Measurements from ENCODE around the gene NR3C1. TPM values are rescaled to one million over a fixed set of nuclear protein-coding genes. Genes with fewer than 3 reads are reported as not detected.

The NR3C1 gene
- total RNA-seq, 1 experiment from 2014 or later: 12.7 TPM

DNA sequence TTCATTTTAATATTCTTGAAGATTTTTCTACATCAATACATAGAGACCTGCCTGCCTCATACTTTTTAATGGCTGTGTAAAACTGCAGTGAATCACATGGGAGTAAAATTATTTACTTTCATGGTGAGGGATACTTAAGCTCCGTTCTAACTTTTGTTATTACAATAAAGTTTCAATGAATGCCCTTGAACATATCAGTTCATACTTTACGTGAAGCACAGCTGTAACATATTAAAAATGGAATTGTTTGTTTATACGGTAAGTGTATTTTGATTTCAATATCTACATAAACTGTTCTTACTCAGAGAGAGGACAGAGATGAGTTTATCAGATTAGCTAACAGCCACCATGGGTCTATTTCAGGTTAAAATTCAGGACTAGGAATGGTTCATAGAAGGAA lies 155.1 kb downstream of the NR3C1 start:
- no peak overlapping the region for H3K4me3 ChIP-seq (ENCODE audit: low read depth, low read length, poor library complexity, severe bottlenecking)
- TF ChIP-seq, protein P1, sequence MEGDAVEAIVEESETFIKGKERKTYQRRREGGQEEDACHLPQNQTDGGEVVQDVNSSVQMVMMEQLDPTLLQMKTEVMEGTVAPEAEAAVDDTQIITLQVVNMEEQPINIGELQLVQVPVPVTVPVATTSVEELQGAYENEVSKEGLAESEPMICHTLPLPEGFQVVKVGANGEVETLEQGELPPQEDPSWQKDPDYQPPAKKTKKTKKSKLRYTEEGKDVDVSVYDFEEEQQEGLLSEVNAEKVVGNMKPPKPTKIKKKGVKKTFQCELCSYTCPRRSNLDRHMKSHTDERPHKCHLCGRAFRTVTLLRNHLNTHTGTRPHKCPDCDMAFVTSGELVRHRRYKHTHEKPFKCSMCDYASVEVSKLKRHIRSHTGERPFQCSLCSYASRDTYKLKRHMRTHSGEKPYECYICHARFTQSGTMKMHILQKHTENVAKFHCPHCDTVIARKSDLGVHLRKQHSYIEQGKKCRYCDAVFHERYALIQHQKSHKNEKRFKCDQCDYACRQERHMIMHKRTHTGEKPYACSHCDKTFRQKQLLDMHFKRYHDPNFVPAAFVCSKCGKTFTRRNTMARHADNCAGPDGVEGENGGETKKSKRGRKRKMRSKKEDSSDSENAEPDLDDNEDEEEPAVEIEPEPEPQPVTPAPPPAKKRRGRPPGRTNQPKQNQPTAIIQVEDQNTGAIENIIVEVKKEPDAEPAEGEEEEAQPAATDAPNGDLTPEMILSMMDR (conservative IDR thresholded peaks at IDR 0.05; ENCODE audit: low read depth, low read length): no peak
- TF ChIP-seq EZH2 (IDR thresholded peaks at IDR 0.05; ENCODE audit: borderline replicate concordance, low read depth, low read length, poor library complexity, severe bottlenecking): no peak
- no peaks in the 10 kb centered on the region for H3K9me3 ChIP-seq (ENCODE audit: low read depth, low read length, poor library complexity, severe bottlenecking)
- H3K36me3 ChIP-seq (ENCODE audit: insufficient read depth, low read length, poor library complexity, severe bottlenecking): no peaks in the 10 kb centered on the region
- intact Hi-C loops (cut with micrococcal nuclease; ENCODE audit: unreplicated experiment): no loop called here
- no peak overlapping the region for H3K27ac ChIP-seq (ENCODE audit: low read depth, low read length, poor library complexity, severe bottlenecking)
- ChIA-PET CTCF (no interaction called here), POLR2A (ENCODE audit: low non-redundant PET) (no interaction called here)
- no TSS peak for BruUV-seq (replicated peaks)
- no peak for DNase-seq (ENCODE audit: low spot score)
- H3K27me3 ChIP-seq (replicated peaks; ENCODE audit: insufficient read depth, low read depth, low read length, poor library complexity): no peaks in the 10 kb centered on the region
- peaks cover 5% of the 10 kb centered on the region for H3K4me1 ChIP-seq (ENCODE audit: insufficient read depth, low read length, poor library complexity, severe bottlenecking)

DNA sequence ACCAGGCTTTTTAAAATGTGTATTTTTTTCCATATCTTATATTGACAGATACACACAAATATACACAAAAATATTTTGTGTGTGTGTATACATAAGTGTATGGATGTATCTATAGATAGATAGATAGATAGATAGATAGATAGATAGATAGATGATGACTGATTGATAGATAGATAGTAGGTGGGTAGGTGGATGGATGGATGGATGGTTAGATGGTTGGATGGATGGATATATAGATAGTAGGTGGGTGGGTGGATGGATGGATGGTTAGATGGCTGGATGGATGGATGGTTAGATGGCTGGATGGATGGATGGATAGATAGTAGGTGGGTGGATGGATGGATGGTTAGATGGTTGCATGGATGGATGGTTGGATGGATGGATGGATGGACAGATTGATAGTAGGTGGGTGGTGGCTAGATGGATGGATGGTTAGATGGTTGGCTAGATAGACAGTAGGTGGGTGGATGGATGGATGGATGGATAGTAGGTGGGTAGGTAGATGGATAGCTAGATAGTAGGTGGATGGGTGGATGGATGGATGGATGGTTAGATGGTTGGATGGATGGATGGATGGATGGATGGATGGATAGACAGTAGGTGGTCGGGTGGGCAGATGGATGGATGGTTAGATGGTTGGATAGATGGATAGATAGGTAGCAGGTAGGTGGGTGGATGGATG lies 156.2 kb downstream of the NR3C1 start:
- Histone ChIP-seq H3K4me3 (ENCODE audit: low read depth, low read length, poor library complexity, severe bottlenecking) (no peak overlapping the region), H3K27me3 (replicated peaks; ENCODE audit: insufficient read depth, low read depth, low read length, poor library complexity) (no peaks in the 10 kb centered on the region), H3K4me1 (ENCODE audit: insufficient read depth, low read length, poor library complexity, severe bottlenecking) (peaks cover 5% of the 10 kb centered on the region), H3K27ac (ENCODE audit: low read depth, low read length, poor library complexity, severe bottlenecking) (no peak overlapping the region), H3K9me3 (ENCODE audit: low read depth, low read length, poor library complexity, severe bottlenecking) (no peaks in the 10 kb centered on the region), H3K36me3 (ENCODE audit: insufficient read depth, low read length, poor library complexity, severe bottlenecking) (no peaks in the 10 kb centered on the region)
- POLR2A ChIA-PET (ENCODE audit: low non-redundant PET): no interaction called here
- no peak for DNase-seq (ENCODE audit: low spot score)
- no peak for TF ChIP-seq EZH2 (IDR thresholded peaks at IDR 0.05; ENCODE audit: borderline replicate concordance, low read depth, low read length, poor library complexity, severe bottlenecking)
- TF ChIP-seq, protein P1 (conservative IDR thresholded peaks at IDR 0.05; ENCODE audit: low read depth, low read length): no peak
- CTCF ChIA-PET: no interaction called here
- no TSS peak for BruUV-seq (replicated peaks)
- intact Hi-C loops (cut with micrococcal nuclease; ENCODE audit: unreplicated experiment): no loop called here

DNA sequence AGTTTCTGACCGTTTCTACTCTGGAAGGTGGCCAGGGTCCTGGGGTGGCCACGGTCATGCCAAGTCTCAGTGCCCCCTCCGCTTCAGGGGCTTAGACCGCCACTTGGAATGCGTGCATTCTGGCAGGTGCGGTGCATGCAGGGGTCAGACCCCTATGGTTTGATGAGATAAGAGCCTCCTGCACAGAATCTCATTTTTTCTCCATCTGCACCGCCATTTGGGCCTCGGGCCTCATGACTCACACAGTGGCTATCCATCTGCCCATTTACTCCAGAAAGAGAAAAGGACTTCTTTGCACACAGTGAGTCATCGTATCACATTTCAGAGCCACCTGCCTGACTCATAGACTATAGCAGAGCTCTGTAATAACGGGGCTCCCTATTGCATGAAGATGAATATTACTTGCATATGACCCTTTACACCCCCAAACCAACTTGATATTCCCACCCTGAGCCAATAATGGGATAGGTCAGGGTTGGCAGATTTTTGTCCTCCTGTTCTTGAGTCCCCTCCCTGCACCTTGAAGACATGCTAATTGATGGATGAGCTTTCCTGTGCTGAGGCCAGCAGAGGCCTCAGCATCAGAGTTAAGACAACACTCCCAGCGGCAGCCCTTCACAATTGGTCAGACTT lies 157.4 kb downstream of the NR3C1 start:
- Histone ChIP-seq H3K27me3 (replicated peaks; ENCODE audit: insufficient read depth, low read depth, low read length, poor library complexity) (no peaks in the 10 kb centered on the region), H3K27ac (ENCODE audit: low read depth, low read length, poor library complexity, severe bottlenecking) (no peak overlapping the region), H3K4me3 (ENCODE audit: low read depth, low read length, poor library complexity, severe bottlenecking) (no peak overlapping the region), H3K9me3 (ENCODE audit: low read depth, low read length, poor library complexity, severe bottlenecking) (no peaks in the 10 kb centered on the region), H3K36me3 (ENCODE audit: insufficient read depth, low read length, poor library complexity, severe bottlenecking) (no peaks in the 10 kb centered on the region), H3K4me1 (ENCODE audit: insufficient read depth, low read length, poor library complexity, severe bottlenecking) (peaks cover 5% of the 10 kb centered on the region)
- no peak for TF ChIP-seq EZH2 (IDR thresholded peaks at IDR 0.05; ENCODE audit: borderline replicate concordance, low read depth, low read length, poor library complexity, severe bottlenecking)
- TF ChIP-seq, protein P1 (conservative IDR thresholded peaks at IDR 0.05; ENCODE audit: low read depth, low read length): no peak
- CTCF ChIA-PET: no interaction called here
- DNase-seq (ENCODE audit: low spot score): peak; percentile 24
- BruUV-seq (replicated peaks): no TSS peak
- intact Hi-C loops (cut with micrococcal nuclease; ENCODE audit: unreplicated experiment): no loop called here
- POLR2A ChIA-PET (ENCODE audit: low non-redundant PET): no interaction called here

Data from A673 (cell line).